ENCODE measurements around the gene TTC21B.

DNA sequence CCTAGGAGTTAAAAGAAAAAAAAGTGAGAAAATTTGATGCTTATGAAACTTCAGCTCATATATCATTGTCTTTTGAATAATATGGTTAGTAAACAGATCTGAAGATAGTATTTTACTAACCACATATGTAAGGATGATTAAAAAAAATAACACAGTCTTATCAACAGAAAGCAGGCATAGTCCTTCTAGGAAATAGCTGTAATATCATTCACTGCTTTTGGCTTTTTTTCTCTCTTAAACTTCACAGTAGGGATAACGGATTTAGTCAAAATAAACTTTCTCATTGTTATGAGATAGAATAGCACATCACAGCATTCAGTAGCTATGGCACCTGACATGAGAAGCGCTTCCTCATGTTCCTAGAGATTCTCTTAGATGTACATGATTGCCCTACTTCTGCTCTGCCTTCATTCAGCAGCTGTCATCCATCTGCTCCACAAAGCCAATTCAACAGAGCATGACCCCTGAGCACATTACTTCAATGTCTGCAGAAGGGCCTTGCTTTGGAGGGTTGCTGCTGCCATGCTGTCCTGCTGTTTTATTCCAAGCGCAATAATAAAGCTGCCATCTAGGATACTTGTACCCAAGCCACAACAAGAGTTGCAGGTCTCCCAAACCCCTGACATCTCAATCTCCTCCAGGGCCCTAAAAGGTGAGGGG is 67.0 kb downstream of the TTC21B start:
- TF ChIP-seq, protein P1, sequence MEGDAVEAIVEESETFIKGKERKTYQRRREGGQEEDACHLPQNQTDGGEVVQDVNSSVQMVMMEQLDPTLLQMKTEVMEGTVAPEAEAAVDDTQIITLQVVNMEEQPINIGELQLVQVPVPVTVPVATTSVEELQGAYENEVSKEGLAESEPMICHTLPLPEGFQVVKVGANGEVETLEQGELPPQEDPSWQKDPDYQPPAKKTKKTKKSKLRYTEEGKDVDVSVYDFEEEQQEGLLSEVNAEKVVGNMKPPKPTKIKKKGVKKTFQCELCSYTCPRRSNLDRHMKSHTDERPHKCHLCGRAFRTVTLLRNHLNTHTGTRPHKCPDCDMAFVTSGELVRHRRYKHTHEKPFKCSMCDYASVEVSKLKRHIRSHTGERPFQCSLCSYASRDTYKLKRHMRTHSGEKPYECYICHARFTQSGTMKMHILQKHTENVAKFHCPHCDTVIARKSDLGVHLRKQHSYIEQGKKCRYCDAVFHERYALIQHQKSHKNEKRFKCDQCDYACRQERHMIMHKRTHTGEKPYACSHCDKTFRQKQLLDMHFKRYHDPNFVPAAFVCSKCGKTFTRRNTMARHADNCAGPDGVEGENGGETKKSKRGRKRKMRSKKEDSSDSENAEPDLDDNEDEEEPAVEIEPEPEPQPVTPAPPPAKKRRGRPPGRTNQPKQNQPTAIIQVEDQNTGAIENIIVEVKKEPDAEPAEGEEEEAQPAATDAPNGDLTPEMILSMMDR (conservative IDR thresholded peaks at IDR 0.05; ENCODE audit: low read length), result no peak
- TF ChIP-seq EZH2phosphoT487 (IDR thresholded peaks at IDR 0.05; ENCODE audit: borderline replicate concordance, low read depth, low read length), result no peak

All from OCI-LY7 (cell line).